Fibroblast of the aortic adventitia (primary cell): ENCODE results near the gene PON1. TPM values are rescaled to one million over a fixed set of nuclear protein-coding genes. Genes with fewer than 3 reads are reported as not detected.

Experiments used
- DNase-seq: peaks from one replicate; pipeline ENCODE4 v3.0.0-alpha.2; 2010; ENCODE audit warnings: low read depth
- H3K4me3 ChIP-seq: 2 replicates; pipeline ENCODE4 v1.5.1; 2011; ENCODE audit warnings: low read depth, mild to moderate bottlenecking, control low read depth, low read length, moderate library complexity
- CTCF ChIP-seq: IDR thresholded peaks from 2 replicates; pipeline ENCODE4 v1.5.1; 2011; ENCODE audit warnings: mild to moderate bottlenecking, low read length, control low read depth, inconsistent platforms; ENCODE audit not compliant: insufficient read depth
- total RNA-seq: library from RNA; depleted of rRNA; stranded (reverse); fragments of >200 nt; gene quantifications from 2 replicates; pipeline ENCODE4 v1.2.3, GENCODE V29; 2012; ENCODE audit warnings: low replicate concordance

Gene PON1
- total RNA-seq, 1 donor = not detected

GRCh38 chr7:95290166-95290830, 34.0 kb downstream of the PON1 start:
- no peak for DNase-seq
- TF ChIP-seq CTCF = no peak
- no peak overlapping the region for H3K4me3 ChIP-seq

- DNase-seq = no peak
- no peak overlapping the region for H3K4me3 ChIP-seq
- TF ChIP-seq CTCF = no peak
Observed at GRCh38 chr7:95286096-95286495, 38.2 kb downstream of the PON1 start.

- DNase-seq = no peak
- TF ChIP-seq CTCF = no peak
- no peak overlapping the region for H3K4me3 ChIP-seq
Observed at GRCh38 chr7:95279417-95279816, 44.9 kb downstream of the PON1 start.

GRCh38 chr7:95276114-95276513, 48.2 kb downstream of the PON1 start:
- DNase-seq = no peak
- no peak overlapping the region for H3K4me3 ChIP-seq
- no peak for TF ChIP-seq CTCF

GRCh38 chr7:95269640-95270039, 54.7 kb downstream of the PON1 start:
- DNase-seq = no peak
- H3K4me3 ChIP-seq = no peak overlapping the region
- no peak for TF ChIP-seq CTCF

- no peak for TF ChIP-seq CTCF
- DNase-seq = no peak
- no peak overlapping the region for H3K4me3 ChIP-seq
Observed at GRCh38 chr7:95267754-95268153, 56.6 kb downstream of the PON1 start.

GRCh38 chr7:95265634-95266033, 58.7 kb downstream of the PON1 start:
- no peak overlapping the region for H3K4me3 ChIP-seq
- DNase-seq = no peak
- no peak for TF ChIP-seq CTCF
